ENCODE measurements around the gene TFAP2A. TPM values are rescaled to one million over a fixed set of nuclear protein-coding genes. Genes with fewer than 3 reads are reported as not detected.

The TFAP2A gene
- total RNA-seq, 1 experiment from 2014 or later: 24.3 TPM

- TF ChIP-seq POLR2A (IDR thresholded peaks at IDR 0.05; ENCODE audit: borderline replicate concordance, extremely low read depth, insufficient read depth, insufficient read length) (no peak), YY1 (IDR thresholded peaks at IDR 0.05; ENCODE audit: extremely low read depth, insufficient replicate concordance, low read depth, low read length) (peak; percentile 71), ZFX (IDR thresholded peaks at IDR 0.05) (no peak), EZH2 (IDR thresholded peaks at IDR 0.05) (no peak)
Observed at GRCh38 chr6:10451828-10452509, 37.1 kb upstream of the TFAP2A start (continued).

DNA sequence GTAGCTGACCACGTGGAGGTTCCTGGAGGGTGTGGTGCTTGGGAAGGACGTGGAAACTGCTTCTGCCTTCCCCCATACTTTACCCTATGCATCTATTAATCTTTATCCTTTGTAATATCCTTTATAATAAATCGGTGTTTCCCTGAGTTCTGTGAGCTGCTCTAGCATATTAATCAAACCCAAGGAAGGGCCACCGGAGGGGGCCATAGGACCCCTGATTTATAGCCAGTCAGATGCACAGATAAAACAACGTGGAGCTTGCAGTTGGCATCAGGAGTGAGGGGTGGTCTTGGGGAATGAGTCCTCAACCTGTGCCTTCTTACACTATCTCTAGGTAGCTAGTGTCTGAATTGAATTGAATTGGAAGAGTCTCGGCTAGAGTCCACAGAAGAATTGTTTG lies 36.5 kb upstream of the TFAP2A start:
- POLR2A ChIA-PET: interaction anchor here (1.3 to 1.6 kb wide), 2 partner anchors 10 to 17 kb away, joined by 4 to 7 read pairs; no protein-coding TSS in a partner anchor
- Histone ChIP-seq H3K27ac (ENCODE audit: low read depth, low read length) (peak overlapping the region; percentile 41; the same call in 1 of the 2 replicates), H3K4me1 (ENCODE audit: control insufficient read depth in 1 of 2, insufficient read depth in 2 of 2, low read length in 2 of 2) (peaks cover 16 to 52% of the 10 kb centered on the region in 2 experiments), H2AFZ (ENCODE audit: low read depth, low read length, poor library complexity, severe bottlenecking) (peak overlapping the region; percentile 6), H3K9ac (ENCODE audit: low read length) (peak overlapping the region; percentile 53), H3K27me3 (ENCODE audit: insufficient read depth, low read length) (no peaks in the 10 kb centered on the region), H3K79me2 (ENCODE audit: insufficient read depth, low read length) (no peaks in the 10 kb centered on the region), H3K36me3 (ENCODE audit: control insufficient read depth in 1 of 2, insufficient read depth in 2 of 2, low read length in 2 of 2) (no peaks in the 10 kb centered on the region), H3K9me2 (ENCODE audit: insufficient read depth) (no peaks in the 10 kb centered on the region), H3K9me3 (ENCODE audit: control insufficient read depth in 1 of 2, insufficient read depth in 1 of 2, low read depth in 1 of 2, low read length in 2 of 2) (no peaks in the 10 kb centered on the region), H4K20me1 (ENCODE audit: insufficient read depth) (no peaks in the 10 kb centered on the region), H3K4me2 (ENCODE audit: low read length) (peak overlapping the region; percentile 69), H3K4me3 (replicated peaks in 1 of 2; ENCODE audit: low read depth in 1 of 2, low read length in 2 of 2) (peak overlapping the region in 1 of 2 experiments; percentile 34; a peak in 3 of 4 replicates)
- DNase-seq (ENCODE audit: low read depth, low spot score) (no peak), ATAC-seq (peak; percentile 32)
- RAD21 ChIA-PET (ENCODE audit: low non-redundant PET in 1 of 2, low total read pairs in 2 of 2, uncharacterized antibody in 2 of 2, unreplicated experiment in 2 of 2): no interaction called here
- intact Hi-C loops (cut with micrococcal nuclease): no loop called here
- CTCF ChIA-PET: interaction anchor here (0.8 kb wide), 1 partner anchor 14 kb away, joined by 6 read pairs; no protein-coding TSS in a partner anchor
- no peak for TF ChIP-seq EZH2 (IDR thresholded peaks at IDR 0.05)
- peak; percentile 11 to 29 (median 11); a peak in 2 of 6 replicates for TF ChIP-seq CTCF (IDR thresholded peaks at IDR 0.05 in 2 of 3, conservative IDR thresholded peaks at IDR 0.05 in 1 of 3; ENCODE audit: borderline replicate concordance in 1 of 3, insufficient read depth in 1 of 3, low read depth in 2 of 3, low read length in 2 of 3)
- no peak for TF ChIP-seq CEBPB (IDR thresholded peaks at IDR 0.05; ENCODE audit: low read depth)
- no peak for TF ChIP-seq TCF7L2 (IDR thresholded peaks at IDR 0.05; ENCODE audit: borderline replicate concordance, extremely low read depth, insufficient read depth, insufficient read length)
- no peak for TF ChIP-seq ZFX (IDR thresholded peaks at IDR 0.05)
- no peak for TF ChIP-seq ELF1 (IDR thresholded peaks at IDR 0.05; ENCODE audit: borderline replicate concordance, low read depth)
- no peak; the same call in 1 of the 2 replicates for TF ChIP-seq SIN3A (IDR thresholded peaks at IDR 0.05; ENCODE audit: low read depth)
- TF ChIP-seq YY1 (IDR thresholded peaks at IDR 0.05; ENCODE audit: extremely low read depth, insufficient replicate concordance, low read depth, low read length): no peak
- no peak for TF ChIP-seq SP1 (IDR thresholded peaks at IDR 0.05; ENCODE audit: low read depth)
- TF ChIP-seq RAD21 (IDR thresholded peaks at IDR 0.05; ENCODE audit: low read depth): peak; percentile 41
- TF ChIP-seq SRF (IDR thresholded peaks at IDR 0.05; ENCODE audit: low read depth): no peak
- TF ChIP-seq ZNF274 (IDR thresholded peaks at IDR 0.05; ENCODE audit: low read depth, low read length): no peak
- TF ChIP-seq, protein P1, sequence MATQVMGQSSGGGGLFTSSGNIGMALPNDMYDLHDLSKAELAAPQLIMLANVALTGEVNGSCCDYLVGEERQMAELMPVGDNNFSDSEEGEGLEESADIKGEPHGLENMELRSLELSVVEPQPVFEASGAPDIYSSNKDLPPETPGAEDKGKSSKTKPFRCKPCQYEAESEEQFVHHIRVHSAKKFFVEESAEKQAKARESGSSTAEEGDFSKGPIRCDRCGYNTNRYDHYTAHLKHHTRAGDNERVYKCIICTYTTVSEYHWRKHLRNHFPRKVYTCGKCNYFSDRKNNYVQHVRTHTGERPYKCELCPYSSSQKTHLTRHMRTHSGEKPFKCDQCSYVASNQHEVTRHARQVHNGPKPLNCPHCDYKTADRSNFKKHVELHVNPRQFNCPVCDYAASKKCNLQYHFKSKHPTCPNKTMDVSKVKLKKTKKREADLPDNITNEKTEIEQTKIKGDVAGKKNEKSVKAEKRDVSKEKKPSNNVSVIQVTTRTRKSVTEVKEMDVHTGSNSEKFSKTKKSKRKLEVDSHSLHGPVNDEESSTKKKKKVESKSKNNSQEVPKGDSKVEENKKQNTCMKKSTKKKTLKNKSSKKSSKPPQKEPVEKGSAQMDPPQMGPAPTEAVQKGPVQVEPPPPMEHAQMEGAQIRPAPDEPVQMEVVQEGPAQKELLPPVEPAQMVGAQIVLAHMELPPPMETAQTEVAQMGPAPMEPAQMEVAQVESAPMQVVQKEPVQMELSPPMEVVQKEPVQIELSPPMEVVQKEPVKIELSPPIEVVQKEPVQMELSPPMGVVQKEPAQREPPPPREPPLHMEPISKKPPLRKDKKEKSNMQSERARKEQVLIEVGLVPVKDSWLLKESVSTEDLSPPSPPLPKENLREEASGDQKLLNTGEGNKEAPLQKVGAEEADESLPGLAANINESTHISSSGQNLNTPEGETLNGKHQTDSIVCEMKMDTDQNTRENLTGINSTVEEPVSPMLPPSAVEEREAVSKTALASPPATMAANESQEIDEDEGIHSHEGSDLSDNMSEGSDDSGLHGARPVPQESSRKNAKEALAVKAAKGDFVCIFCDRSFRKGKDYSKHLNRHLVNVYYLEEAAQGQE (IDR thresholded peaks at IDR 0.05; ENCODE audit: low read depth): no peak
- no peak for TF ChIP-seq POLR2A (IDR thresholded peaks at IDR 0.05; ENCODE audit: borderline replicate concordance, extremely low read depth, insufficient read depth, insufficient read length)
- TF ChIP-seq CBX3 (IDR thresholded peaks at IDR 0.05; ENCODE audit: low read depth): no peak
- TSS peak; percentile 96 for BruUV-seq (replicated peaks)
